Spleen (tissue), 11 donors: ENCODE measurements around the gene RNF207. TPM values are rescaled to one million over a fixed set of nuclear protein-coding genes. Genes with fewer than 3 reads are reported as not detected.

Source experiments
- DNase-seq: peaks from one replicate; pipeline ENCODE4 v3.0.0-alpha.2; 2020
- H3K27ac ChIP-seq, 8 donors: fragments of 200-600 bp; sonication (generic) in 7 of 8; 1 replicate in 4 of 8; 2 replicates in 4 of 8; pipeline versions ENCODE4 v1.5.0 to v1.8.0; 2016 to 2021; ENCODE audit warnings: inconsistent platforms in 4 of 8, mild to moderate bottlenecking in 4 of 8, moderate library complexity in 1 of 8
- H3K27me3 ChIP-seq, 7 donors: fragments of 200-600 bp; sonication (generic) in 6 of 7; replicated peaks in 1 of 7; 1 replicate in 4 of 7; 2 replicates in 3 of 7; pipeline versions ENCODE4 v1.5.0 to v1.8.0; 2016 to 2021; ENCODE audit warnings: inconsistent platforms in 3 of 7, mild to moderate bottlenecking in 1 of 7
- H3K36me3 ChIP-seq, 6 donors: fragments of 200-600 bp; sonication (generic) in 5 of 6; 1 replicate in 4 of 6; 2 replicates in 2 of 6; pipeline versions ENCODE4 v1.5.0 to v1.8.0; 2016 to 2021; ENCODE audit warnings: inconsistent platforms in 2 of 6
- H3K4me1 ChIP-seq, 6 donors: fragments of 200-600 bp; sonication (generic) in 5 of 6; 1 replicate in 3 of 6; 2 replicates in 3 of 6; pipeline versions ENCODE4 v1.5.0 to v1.8.0; 2016 to 2021; ENCODE audit warnings: inconsistent platforms in 3 of 6
- H3K4me3 ChIP-seq, 8 donors: fragments of 200-600 bp; sonication (generic) in 7 of 8; 1 replicate in 4 of 8; 2 replicates in 4 of 8; pipeline versions ENCODE4 v1.5.0 to v1.8.0; 2016 to 2021; ENCODE audit warnings: inconsistent platforms in 4 of 8, mild to moderate bottlenecking in 4 of 8, moderate library complexity in 2 of 8
- H3K9me3 ChIP-seq, 8 donors: fragments of 200-600 bp; sonication (generic) in 7 of 8; 1 replicate in 4 of 8; 2 replicates in 4 of 8; pipeline versions ENCODE4 v1.5.0 to v1.8.0; 2016 to 2021; ENCODE audit warnings: inconsistent platforms in 4 of 8
- CTCF ChIP-seq, 11 experiments: fragments of 200-600 bp in 7 of 11; fragments of 450-650 bp in 4 of 11; sonication (generic) in 4 of 11; IDR thresholded peaks in 8 of 11; conservative IDR thresholded peaks in 3 of 11; 1 replicate in 7 of 11; 2 replicates in 4 of 11; pipeline versions ENCODE4 v1.4.0 to v1.8.0; 2016 to 2021; ENCODE audit warnings: antibody characterized with exemption in 11 of 11, inconsistent platforms in 4 of 11, mild to moderate bottlenecking in 1 of 11
- POLR2A ChIP-seq, 3 donors: fragments of 450-650 bp; IDR thresholded peaks; one replicate each; pipeline ENCODE4 v1.5.1; 2017; ENCODE audit warnings: antibody characterized with exemption in 3 of 3, mild to moderate bottlenecking in 1 of 3
- POLR2AphosphoS5 ChIP-seq, 3 donors: sonication (generic); formaldehyde crosslinking; IDR thresholded peaks; one replicate each; pipeline ENCODE4 v1.5.1; 2017; ENCODE audit warnings: antibody characterized with exemption in 3 of 3
- WGBS, 5 donors: extraction: QIAGEN DNeasy Blood & Tissue Kit in 3 of 5; methylation state at CpG; one replicate each; pipeline versions ENCODE4 v1.1.5 to v1.1.7; 2013 to 2018; 5-methylcytosine and 5-hydroxymethylcytosine counted together
- intact Hi-C: fragments of 100-400 bp; cut with DNase I; formaldehyde crosslinking; loops from one replicate; pipeline ENCODE4 v1.15.0; 2023; ENCODE audit warnings: low total_unique reads
- polyA plus RNA-seq, 3 donors: library from polyadenylated mRNA; stranded (reverse); fragments of 200-250 nt; gene quantifications; one replicate each; pipeline ENCODE4 v1.2.1, GENCODE V29; 2013
- total RNA-seq, 7 donors: library from RNA; depleted of rRNA in 3 of 7; stranded (reverse); fragments of >200 nt in 3 of 7; fragmentation: NEBNext Ultra II Directional in 4 of 7; extraction: Animal tissue kit (Norgen Biotek cat#: 25700) in 4 of 7; gene quantifications; one replicate each; pipeline versions ENCODE4 v1.1.0 to v1.2.1, GENCODE V29; 2016 to 2021
- donor health status: healthy with polysubstance abuse.
- donor health status: DM: no; HTN: no; CAD: no; lungs with moderate emphysema.
- donor health status: DM: no; HTN: no; CAD: no.
- donor health status: Bipolar disorder and iron deficiency.
- donor health status: healthy.
- donor health status: DM: no; HTN: no; CAD: no.
- donor health status: DM: yes; HTN: yes; CAD: no.

The RNF207 gene
- total and polyA plus RNA-seq, 10 donors: 2.8 to 12.5 (median 6.3) TPM

GRCh38 chr1:6176779-6177178, 29.1 kb upstream of the RNF207 start:
- TF ChIP-seq CTCF (IDR thresholded peaks at IDR 0.05 in 8 of 11, conservative IDR thresholded peaks at IDR 0.05 in 3 of 11) (no peak), POLR2A (IDR thresholded peaks at IDR 0.05) (no peak), POLR2AphosphoS5 (IDR thresholded peaks at IDR 0.05) (no peak)
- 59 to 79% (median 75%) methylated on average over 5 of the region's 5 CpGs for WGBS, 5 donors
- H3K9me3 ChIP-seq: no peaks in the 10 kb centered on the region
- H3K4me3 ChIP-seq: no peak overlapping the region
- DNase-seq: no peak
- peaks cover 16 to 32% (median 30%) of the 10 kb centered on the region in 6 donors for H3K4me1 ChIP-seq
- no peak overlapping the region for H3K27ac ChIP-seq
- peaks cover 7 to 94% (median 55%) of the 10 kb centered on the region in 7 donors for H3K27me3 ChIP-seq
- intact Hi-C loops: no loop called here
- H3K36me3 ChIP-seq: no peaks in the 10 kb centered on the region

- intact Hi-C loops: no loop called here
- Histone ChIP-seq H3K4me3 (no peak overlapping the region), H3K27ac (no peak overlapping the region), H3K36me3 (no peaks in the 10 kb centered on the region), H3K4me1 (peaks cover 16 to 35% (median 30%) of the 10 kb centered on the region in 6 donors), H3K9me3 (no peaks in the 10 kb centered on the region), H3K27me3 (peaks cover 7 to 89% (median 55%) of the 10 kb centered on the region in 7 donors)
- 65 to 78% (median 71%) methylated on average over 16 to 18 of the region's 18 CpGs for WGBS, 5 donors
- no peak for TF ChIP-seq POLR2AphosphoS5 (IDR thresholded peaks at IDR 0.05)
- no peak for TF ChIP-seq POLR2A (IDR thresholded peaks at IDR 0.05)
- no peak for TF ChIP-seq CTCF (IDR thresholded peaks at IDR 0.05 in 8 of 11, conservative IDR thresholded peaks at IDR 0.05 in 3 of 11)
- DNase-seq: no peak
Observed at GRCh38 chr1:6177681-6178380, 28.1 kb upstream of the RNF207 start.

GRCh38 chr1:6178751-6179563, 27.0 kb upstream of the RNF207 start:
- peaks cover 7 to 80% (median 49%) of the 10 kb centered on the region in 7 donors for H3K27me3 ChIP-seq

More at GRCh38 chr1:6178751-6179563, 27.0 kb upstream of the RNF207 start:
- Histone ChIP-seq H3K36me3 (no peaks in the 10 kb centered on the region), H3K9me3 (no peaks in the 10 kb centered on the region), H3K4me3 (peak overlapping the region in 5 of 8 donors; percentile 4 to 64 (median 14)), H3K27ac (no peak overlapping the region), H3K4me1 (peaks cover 16 to 37% (median 30%) of the 10 kb centered on the region in 6 donors)
- no peak for DNase-seq
- WGBS, 5 donors: 5 to 13% (median 9%) methylated on average over 26 to 51 of the region's 51 CpGs
- TF ChIP-seq CTCF (IDR thresholded peaks at IDR 0.05 in 8 of 11, conservative IDR thresholded peaks at IDR 0.05 in 3 of 11) (no peak), POLR2A (IDR thresholded peaks at IDR 0.05) (no peak), POLR2AphosphoS5 (IDR thresholded peaks at IDR 0.05) (no peak)
- intact Hi-C loops: no loop called here
